GM19239 (cell line): ENCODE results near the gene C10orf143.
"Not testable (repeated sequence)": the region's sequence is repeated elsewhere in the genome, so short reads cannot be mapped to it uniquely, and the experiment has no call there.

Source experiments
- DNase-seq: peaks from one replicate; pipeline ENCODE4 v3.0.0; 2011; ENCODE audit warnings: low spot score; ENCODE audit not compliant: insufficient read length
- FAIRE-seq: peaks from 2 replicates; lab custom pipeline; 2011; peaks lifted over from hg19 to GRCh38; lab: Jason Lieb, UNC

The C10orf143 gene

DNA sequence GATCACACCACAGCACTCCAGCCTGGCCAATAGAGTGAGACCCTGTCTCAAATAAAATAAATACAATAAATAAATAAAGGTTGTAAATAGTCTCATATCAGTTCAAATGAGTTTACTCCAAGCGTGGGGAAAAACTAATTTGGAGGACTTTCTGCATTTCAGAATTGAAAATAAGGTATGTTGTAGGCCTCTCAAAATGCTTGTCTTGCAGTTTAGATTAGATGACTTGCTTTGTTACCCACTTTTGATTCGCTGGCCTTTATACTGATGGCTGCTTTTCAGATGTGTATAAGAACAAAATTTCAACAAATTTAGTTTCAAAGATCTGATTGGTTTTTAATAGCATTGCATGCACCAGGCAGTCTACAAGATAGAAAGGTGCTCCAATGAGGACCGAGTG, 2.2 kb upstream of the C10orf143 start:
- DNase-seq (no peak), FAIRE-seq (no peak)

DNA sequence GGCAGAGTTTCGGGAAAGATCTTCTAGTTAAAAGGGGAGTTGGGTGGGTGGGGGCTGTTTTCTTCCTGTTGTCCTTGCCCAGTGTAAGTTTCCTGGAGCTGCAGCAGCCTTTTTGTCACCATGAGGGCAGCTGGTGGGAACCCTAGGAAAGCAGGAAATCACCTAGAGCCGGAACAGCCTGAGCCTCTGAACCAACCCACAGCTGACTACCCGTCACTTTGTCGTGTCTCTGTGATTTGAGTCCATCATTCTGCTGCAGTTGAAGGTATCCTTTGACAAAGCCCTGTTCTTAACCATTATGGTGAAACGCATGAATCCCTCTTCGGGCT, 1.2 kb upstream of the C10orf143 start:
- DNase-seq: no peak
- no peak for FAIRE-seq

DNA sequence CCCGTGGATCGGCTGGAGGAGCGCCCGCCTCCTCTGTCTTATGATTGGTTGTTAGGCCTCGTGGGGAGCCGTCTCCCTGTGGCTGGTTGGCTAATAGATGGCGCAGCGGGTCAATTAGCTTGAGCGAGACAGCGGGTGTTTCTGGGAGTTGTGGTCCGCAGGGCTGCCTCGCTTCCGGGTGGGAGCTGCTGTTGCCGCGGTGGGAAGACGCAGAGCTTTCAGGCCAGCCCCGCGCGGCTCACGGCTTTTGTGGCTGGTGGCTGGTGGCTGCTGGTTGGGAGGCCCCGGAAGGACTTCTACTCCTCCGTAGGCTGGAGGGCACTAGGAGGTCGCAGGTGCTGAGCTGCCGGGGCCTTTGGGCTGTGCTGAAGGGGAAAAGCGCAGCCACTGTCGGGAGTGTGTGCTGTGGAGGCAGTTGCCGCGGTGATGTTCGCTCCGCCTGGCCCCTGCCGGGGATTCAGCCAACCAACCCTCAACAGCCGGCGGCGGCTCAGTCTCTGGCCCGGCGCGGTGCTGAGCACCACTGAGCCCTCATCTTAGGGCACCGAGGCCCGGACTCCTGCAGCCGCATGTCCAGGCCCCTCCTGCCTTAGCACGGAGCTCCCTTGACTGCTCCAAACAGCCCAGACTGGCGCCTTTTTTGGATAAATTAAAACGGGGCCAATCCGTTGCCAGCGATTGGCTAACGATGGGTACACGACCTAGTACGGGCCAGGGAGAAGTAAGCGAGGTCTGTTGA, 652 bp upstream of the C10orf143 start:
- DNase-seq (peak; percentile 78), FAIRE-seq (peak; percentile 28)

DNA sequence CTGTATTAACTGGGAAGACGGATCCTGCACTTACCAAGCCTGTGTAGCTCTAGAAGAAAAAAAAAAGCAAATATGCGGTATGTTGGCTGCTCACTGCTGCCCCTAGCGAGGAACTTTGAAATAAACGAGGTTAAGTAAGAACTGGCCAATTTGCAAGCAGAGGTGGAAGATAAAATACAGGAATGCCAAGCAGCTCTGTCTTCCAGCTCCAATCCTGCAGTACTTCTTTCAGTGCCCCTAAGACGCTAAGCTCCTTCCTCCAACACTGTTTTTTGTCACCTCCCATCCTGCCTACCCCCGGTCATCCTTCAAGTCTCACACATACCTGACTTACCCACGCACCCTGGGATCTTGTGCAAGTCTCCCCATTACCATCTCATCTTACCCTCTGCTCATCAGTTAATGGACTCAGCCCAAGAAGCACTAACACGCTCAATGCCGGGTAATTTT, 809 bp downstream of the C10orf143 start:
- FAIRE-seq (peak; percentile 91), DNase-seq (no peak)

DNA sequence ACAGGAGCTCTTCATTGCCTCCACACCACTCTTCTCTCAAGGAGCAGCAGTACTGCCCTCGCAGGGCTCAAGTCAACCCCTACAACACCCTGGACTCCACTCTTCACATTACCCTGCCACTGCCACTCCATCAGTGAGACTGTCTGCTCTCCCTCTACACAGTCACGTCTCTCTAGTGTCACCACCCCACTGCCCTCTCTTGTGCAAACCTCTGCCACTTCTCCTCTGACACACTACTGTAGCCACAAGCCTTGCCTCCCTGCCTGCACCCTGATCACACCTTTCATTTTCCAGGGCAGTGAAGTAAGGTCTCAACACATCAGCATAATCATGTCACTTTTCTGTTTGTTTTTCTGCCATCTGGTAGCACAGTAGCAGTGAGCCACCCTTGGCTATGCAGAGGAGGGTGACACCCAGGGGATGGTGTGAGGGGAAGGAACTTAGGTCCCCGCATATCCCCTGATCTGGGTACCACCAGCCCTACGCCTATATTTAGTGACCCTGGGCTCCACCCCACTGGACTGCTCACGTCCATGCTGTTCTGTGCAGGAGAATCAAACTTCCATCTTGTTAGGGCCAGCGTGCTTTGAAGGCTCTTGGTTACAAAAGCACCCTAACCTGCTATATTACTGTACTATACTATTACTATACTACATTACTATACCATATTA, 1.6 kb downstream of the C10orf143 start:
- no peak for FAIRE-seq

DNA sequence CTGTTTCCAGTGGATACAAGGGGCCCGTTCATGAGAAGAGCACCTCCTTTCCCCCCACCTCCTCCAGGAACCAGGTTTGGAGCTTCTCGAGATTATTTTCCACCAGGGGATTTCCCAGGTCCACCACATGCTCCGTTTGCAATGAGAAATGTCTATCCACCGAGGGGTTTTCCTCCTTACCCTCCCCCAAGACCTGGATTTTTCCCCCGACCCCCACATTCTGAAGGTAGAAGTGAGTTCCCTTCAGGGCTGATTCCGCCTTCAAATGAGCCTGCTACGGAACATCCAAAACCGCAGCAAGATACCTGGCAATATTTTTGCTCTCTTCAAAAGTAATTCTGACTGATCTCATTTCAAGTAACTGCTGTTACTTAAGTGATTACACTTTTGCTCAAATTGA, 2.5 kb downstream of the C10orf143 start:
- FAIRE-seq: peak; percentile 33

More for the DNA sequence above, 1.6 kb downstream of the C10orf143 start:
- no peak for DNase-seq

DNA sequence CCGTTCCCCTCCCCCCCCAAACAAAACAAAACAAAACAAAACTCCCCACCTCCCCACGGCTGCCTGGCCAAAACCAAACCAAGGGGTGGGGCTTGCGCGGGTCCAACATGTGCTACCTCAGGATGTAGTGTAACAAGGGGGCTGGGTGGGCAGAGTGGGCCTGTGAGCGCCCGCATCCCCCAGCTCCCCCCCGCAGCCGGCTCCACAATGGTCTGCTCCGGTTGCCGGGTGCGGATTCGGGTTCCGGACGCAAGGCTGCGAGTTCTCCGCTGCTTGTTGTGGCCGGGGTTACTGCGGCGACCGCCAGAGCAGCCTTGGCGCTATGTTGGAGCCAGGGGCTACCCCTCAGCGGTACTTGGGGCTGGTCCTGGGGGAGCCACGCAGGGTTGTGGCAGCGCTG, 4.9 kb downstream of the C10orf143 start:
- no peak for FAIRE-seq
- no peak for DNase-seq

More for the DNA sequence above, 2.5 kb downstream of the C10orf143 start:
- DNase-seq: not testable (repeated sequence)

DNA sequence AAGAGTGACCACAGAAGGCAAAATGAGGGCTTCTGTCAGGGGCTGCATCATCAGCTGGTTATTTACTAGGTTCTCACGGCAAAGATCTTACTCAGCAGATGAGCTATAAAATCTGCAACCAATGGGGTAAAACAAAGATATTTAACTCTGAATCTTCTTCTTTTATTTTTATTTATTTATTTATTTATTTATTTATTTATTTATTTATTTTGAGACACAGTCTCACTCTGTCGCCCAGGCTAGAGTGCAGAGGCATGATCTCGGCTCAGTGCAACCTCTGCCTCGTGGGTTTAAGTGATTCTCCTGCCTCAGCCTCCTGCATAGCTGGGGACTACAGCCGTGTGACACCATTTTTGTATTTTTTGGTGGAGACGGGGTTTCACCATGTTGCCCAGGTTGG, 11.3 kb downstream of the C10orf143 start:
- no peak for DNase-seq
- FAIRE-seq: no peak

DNA sequence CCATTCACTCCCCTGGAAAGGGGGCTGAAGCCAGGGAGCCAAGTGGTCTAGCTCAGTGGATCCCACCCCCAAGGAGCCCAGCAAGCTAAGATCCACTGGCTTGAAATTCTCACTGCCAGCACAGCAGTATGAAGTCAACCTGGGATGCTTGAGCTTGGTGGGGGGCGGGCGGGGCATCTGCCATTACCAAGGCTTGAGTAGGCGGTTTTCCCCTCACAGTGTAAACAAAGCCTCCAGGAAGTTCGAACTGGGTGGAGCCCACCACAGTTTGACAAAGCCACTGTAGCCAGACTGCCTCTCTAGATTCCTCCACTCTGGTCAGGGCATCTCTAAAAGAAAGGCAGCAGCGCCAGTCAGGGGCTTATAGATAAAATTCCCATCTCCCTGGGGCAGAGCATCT, 20.1 kb downstream of the C10orf143 start:
- not testable (repeated sequence) for FAIRE-seq, DNase-seq

DNA sequence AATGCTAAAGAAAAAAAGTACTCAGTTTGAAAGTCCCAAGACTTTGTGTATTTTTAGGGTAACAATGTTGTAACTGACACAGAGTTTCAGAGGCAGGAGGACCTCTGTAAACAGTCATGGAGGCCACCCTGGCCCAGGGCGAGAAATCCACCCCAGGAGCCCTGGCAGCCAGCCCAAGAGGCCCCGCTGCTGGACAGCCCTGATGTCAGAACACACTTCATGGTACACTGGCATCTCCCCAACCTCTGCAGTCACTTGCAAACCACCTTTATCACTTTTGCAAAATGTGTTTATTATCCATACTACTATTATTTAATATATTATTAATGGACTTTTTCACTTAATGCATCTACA, 30.2 kb downstream of the C10orf143 start:
- no peak for FAIRE-seq

DNA sequence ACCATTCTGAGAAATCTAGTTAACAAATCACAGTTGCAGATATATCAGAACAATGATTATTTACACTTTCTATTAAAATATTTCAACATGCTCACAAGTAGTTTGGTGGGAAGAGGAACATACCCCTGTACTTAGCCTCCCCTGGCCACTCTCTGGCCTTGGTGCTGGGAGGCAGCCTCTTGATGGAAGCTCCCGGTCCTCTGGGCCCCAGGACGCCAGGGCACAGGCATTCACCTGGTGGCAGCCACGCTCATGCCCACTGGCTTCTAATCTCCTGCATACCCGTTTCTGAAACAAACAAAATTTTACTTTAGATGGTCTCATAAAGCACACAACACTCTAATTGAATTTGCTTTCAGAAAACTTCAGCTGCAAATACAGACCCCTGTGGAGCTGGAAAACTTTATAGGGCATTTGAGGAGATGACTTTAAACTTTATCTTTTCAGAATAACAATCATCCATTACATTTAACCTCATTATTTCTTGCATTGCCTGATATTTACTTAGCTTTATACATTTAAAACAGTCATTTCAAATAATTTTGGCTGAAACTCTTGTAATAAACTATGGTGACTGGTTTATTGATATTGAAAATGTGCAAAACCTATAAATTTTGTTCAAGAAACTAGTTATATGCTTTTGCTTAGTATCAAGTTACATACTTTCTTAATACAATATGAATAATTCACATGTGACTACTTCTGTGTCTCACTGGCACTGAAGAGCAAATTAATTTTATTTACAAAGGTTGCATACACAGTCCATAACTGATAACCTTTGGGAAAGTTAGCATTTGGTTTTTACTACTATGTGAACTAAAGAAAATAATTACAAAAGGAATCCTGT, 30.8 kb downstream of the C10orf143 start:
- DNase-seq (no peak), FAIRE-seq (no peak)

More for the DNA sequence above, 30.2 kb downstream of the C10orf143 start:
- DNase-seq: no peak

DNA sequence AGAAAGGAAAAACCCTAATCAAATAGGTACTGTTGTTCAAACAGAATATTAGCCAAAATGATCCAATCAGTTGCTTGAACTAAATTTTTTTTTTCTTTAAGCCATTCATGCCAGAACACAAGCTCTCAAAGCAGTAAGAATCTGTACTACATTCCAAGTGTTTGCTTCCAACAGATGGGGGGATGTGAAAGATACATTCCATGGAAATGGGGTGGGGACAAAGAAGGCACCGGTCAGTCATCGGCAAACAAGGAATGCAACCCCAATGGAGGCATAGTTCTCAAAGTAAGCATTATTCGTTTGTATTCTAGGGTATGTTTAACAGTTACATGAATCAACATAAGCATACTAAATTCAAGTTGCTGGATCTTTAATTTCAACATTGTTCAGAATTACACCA, 32.5 kb downstream of the C10orf143 start:
- FAIRE-seq (no peak), DNase-seq (no peak)

DNA sequence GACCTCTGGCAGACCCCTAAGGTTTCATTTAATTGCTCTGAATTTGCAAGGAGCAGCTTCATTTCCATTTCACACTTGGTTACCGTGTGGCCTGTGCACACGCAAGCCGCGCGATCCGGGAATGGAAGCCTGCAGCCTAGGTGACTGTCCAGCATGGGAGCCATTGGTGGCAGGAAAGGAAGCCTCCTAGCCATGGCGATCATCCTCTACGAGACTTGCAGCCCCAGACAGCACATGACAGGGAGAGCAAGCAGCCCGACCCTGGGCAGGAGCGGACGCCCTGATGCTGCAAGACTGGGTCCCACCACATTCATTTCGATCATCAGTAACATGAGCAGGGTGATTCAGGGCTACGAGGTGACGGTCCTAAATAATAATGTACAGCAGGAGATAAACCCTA, 33.9 kb downstream of the C10orf143 start:
- DNase-seq (no peak), FAIRE-seq (no peak)

DNA sequence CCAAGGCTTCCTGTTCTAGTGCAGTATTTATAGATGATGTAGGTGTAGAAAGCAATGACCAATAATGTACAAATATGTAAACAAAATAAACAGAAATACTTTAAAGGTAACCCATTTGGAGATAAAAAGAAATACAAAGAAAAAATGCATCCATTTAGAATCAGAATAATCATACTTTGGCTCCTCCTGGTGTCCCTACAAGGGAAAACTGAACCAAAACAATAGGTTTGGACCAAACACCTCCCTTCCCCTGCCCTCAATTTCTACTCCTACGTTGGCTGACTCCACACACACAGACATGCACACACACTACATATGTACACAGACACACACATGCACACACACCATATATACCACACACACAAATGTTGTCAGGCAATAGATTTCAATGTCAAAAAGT, 36.0 kb downstream of the C10orf143 start:
- FAIRE-seq: no peak
- DNase-seq: no peak

DNA sequence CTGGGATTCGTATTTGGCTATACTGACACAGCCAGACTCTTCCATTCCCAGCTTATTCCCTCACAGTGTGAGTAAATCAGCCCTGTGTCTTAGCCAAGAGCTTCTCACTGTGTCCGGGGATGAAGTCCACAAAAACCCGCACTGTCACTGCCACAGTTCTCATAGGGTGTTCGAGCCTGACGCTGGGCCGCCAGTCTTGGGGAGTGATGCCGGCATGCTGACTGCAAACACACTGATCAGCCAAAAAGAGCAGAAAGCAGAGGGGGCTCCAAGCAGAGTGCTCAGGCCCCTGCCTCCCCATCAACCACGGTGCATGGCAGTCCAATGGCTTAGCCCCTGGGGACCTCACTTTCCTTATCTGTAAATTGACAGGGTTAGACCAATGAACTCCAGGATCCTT, 36.7 kb downstream of the C10orf143 start:
- no peak for FAIRE-seq
- DNase-seq: no peak

DNA sequence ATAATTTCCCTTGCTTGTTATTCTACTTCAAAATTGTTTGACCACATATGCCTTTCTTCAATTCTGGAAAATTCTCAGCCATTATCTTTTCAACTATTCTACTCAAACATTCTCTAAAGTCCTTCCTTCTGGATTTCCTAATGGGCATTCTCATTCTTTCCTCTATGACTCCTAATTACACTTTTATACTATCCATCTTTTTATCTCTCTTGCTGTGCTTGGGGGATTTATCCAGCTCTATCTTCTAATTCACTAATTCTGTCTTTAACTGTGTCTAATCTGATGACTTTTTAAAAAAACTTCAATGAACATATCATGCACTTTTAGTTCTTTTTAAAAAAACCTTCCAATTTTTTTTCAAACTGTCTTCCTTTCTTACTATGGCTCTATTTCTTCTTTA, 38.4 kb downstream of the C10orf143 start:
- DNase-seq: no peak
- FAIRE-seq: no peak

DNA sequence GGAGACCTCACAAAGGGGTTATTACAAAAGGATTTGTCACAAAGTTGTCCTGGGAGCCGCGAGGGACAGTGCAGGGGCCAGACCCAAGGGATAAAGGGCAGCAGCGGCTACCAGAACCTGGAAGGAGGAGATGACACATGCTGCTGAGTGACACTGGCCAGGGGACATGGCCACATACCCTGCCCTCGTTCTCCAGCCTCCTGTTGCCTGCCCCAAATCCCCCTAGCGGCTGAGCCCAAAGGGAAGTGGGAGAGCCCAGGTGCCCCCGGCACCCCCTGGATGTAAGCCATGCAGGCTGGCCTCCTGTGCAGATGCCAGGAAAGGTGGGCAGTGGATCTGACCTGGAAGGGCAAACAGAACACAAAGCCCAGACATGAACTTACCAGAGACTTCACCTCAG, 42.7 kb downstream of the C10orf143 start:
- DNase-seq (no peak), FAIRE-seq (no peak)

DNA sequence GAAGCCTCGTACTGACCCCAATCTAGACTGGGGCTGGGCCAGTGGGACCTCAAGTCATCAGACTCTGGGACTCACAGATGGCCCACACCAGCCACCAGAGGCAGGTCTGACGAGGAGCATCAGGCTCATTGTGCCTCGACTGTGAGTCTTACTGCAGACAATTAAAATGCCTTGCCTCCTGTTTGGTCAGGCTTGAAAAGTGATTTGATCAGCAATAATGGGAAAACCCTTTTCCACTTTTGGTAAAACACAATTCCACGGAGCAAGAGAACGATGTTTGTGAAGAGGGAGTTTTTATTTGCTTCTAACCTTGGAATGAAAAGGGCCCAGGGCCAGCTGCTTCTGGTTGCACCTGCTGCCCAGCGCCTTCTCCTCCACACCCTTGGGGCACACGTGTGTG, 43.9 kb downstream of the C10orf143 start:
- FAIRE-seq: no peak

DNA sequence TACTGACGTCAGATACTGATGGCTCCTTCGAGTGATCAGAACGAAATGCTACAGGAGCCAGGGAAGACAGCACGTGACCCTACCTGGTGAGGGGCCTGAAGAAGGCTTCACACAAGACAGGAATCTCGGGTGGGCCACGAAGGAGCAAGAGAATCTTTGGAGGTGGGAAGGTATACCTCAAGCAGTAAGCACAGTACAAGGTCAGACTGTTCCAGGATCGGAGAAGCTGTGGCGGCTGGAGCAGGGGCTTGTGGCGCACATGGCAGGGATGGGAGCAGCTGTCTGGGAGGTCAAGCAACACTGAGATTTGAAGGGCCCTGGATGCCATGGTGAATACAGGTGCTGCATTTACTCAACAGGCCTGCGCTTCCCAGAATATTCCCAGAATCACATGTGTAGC, 45.4 kb downstream of the C10orf143 start:
- DNase-seq (no peak), FAIRE-seq (no peak)

More for the DNA sequence above, 43.9 kb downstream of the C10orf143 start:
- DNase-seq: no peak

DNA sequence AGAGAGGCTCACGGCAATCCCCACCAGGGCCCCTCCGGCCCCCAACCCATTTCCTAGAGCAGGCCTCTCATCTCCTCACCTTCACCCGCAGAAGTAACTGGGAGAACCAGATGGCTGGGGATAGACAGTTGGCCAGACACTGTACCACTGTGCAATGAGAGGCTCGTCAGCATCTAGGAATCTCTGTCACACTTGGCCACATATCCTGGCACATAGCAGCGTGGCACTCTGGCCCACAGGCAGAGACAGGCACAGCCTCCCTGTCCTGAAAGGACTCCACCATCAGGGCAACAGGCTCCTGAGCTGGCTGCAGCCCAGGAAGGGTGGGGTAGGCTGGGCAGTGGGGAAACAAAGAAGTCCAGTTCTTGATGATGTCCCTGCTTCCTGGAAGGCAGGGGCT, 45.8 kb downstream of the C10orf143 start:
- FAIRE-seq: no peak

DNA sequence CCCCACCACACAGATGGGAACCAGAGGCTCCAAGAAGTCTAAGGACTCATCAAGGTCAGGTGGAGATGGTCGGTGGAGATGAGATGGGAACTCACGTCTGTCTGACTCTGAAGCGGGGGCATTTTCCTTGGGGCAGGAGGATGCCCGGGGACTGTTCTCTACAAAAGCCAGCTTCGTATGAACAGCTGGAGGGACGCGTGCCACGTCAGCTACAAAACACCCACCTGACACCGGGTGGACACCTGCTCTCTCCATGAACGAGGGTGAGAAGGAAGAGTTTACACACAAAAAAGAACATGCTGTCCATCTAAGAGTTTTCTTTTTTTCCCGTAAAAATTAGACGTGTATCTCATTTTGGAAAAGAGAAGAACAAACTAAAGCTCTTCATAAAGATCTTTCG, 47.7 kb downstream of the C10orf143 start:
- FAIRE-seq: no peak
- DNase-seq: no peak

More for the DNA sequence above, 45.8 kb downstream of the C10orf143 start:
- no peak for DNase-seq
